CD4-positive, alpha-beta T cell (primary cell): ENCODE measurements around the gene EVC2. TPM values are rescaled to one million over a fixed set of nuclear protein-coding genes. Genes with fewer than 3 reads are reported as not detected.

Source experiments
- ATAC-seq: fragments of 200-7000 bp; cut with Tn5 transposase; one replicate; pipeline ENCODE4 v1.10.0; 2022; ENCODE audit warnings: mild to moderate bottlenecking; ENCODE audit not compliant: poor library complexity
- CTCF ChIA-PET: fragments of 350-600 bp; sonication (Branson Sonifier 250); formaldehyde crosslinking; loops from one replicate; lab custom pipeline; 2021; ENCODE audit warnings: antibody characterized with exemption, inconsistent platforms; lab: Charles Lee
- POLR2A ChIA-PET: fragments of 350-600 bp; sonication (Branson Sonifier 250); formaldehyde crosslinking; loops from one replicate; lab custom pipeline; 2021; ENCODE audit warnings: antibody characterized with exemption, inconsistent platforms; lab: Charles Lee
- DNase-seq, 14 experiments: peaks; one replicate each; pipeline ENCODE4 v3.0.0-alpha.2; 2013 to 2020; ENCODE audit warnings: mixed read lengths in 2 of 14
- H3K27ac ChIP-seq, 2 donors: one replicate each; pipeline versions ENCODE4 v1.5.1 to v1.7.0; 2013; ENCODE audit warnings: low read length in 2 of 2, low read depth in 1 of 2, mild to moderate bottlenecking in 1 of 2
- H3K27me3 ChIP-seq, 2 experiments: 1 replicate in 1 of 2; 2 replicates in 1 of 2; pipeline versions ENCODE4 v1.6.1 to v1.7.0; 2013; ENCODE audit warnings: low read length in 2 of 2, control low read depth in 1 of 2, mild to moderate bottlenecking in 1 of 2, moderate library complexity in 1 of 2; ENCODE audit not compliant: insufficient read depth in 2 of 2, control insufficient read depth in 1 of 2
- H3K36me3 ChIP-seq: one replicate; pipeline ENCODE4 v1.6.1; 2013; ENCODE audit warnings: low read length, control low read depth; ENCODE audit not compliant: insufficient read depth
- H3K4me1 ChIP-seq: one replicate; pipeline ENCODE4 v1.6.1; 2013; ENCODE audit warnings: low read length, control low read depth; ENCODE audit not compliant: insufficient read depth
- H3K4me3 ChIP-seq: one replicate; pipeline ENCODE4 v1.5.1; 2013; ENCODE audit warnings: mild to moderate bottlenecking, low read length, moderate library complexity
- H3K9me3 ChIP-seq, 2 experiments: 1 replicate in 1 of 2; 2 replicates in 1 of 2; pipeline versions ENCODE4 v1.6.1 to v1.7.0; 2013; ENCODE audit warnings: low read length in 2 of 2, mild to moderate bottlenecking in 2 of 2, control low read depth in 1 of 2, moderate library complexity in 1 of 2; ENCODE audit not compliant: control insufficient read depth in 1 of 2, insufficient read depth in 1 of 2
- H3K27ac Mint-ChIP-seq: one replicate; pipeline ENCODE4 v1.8.0; 2020; ENCODE audit warnings: mixed read lengths
- H3K27me3 Mint-ChIP-seq: one replicate; pipeline ENCODE4 v1.8.0; 2021; ENCODE audit warnings: mixed read lengths
- H3K36me3 Mint-ChIP-seq: one replicate; pipeline ENCODE4 v1.8.0; 2021; ENCODE audit warnings: low read depth, mixed read lengths
- H3K4me1 Mint-ChIP-seq: one replicate; pipeline ENCODE4 v1.8.0; 2021; ENCODE audit warnings: low read depth, mixed read lengths
- H3K4me3 Mint-ChIP-seq: one replicate; pipeline ENCODE4 v1.8.0; 2020; ENCODE audit warnings: mild to moderate bottlenecking, mixed read lengths
- H3K9me3 Mint-ChIP-seq: one replicate; pipeline ENCODE4 v1.8.0; 2020; ENCODE audit warnings: mixed read lengths
- intact Hi-C, 2 experiments: fragments of 100-400 bp; cut with DNase I in 1 of 2; cut with micrococcal nuclease in 1 of 2; formaldehyde crosslinking; loops; one replicate each; pipeline versions ENCODE4 v1.15.1 to v1.9.0; 2023 to 2025; cut with DNase I, micrococcal nuclease
- total RNA-seq, 174 experiments: library from RNA in 2 of 174; stranded (reverse) in 2 of 174; gene quantifications; one replicate each; pipeline ENCODE4 v1.2.3 and lab custom pipeline; 2021 to 2026
- TF ChIP-seq, protein P1 (sequence below): fragments of 200-600 bp; IDR thresholded peaks from one replicate; pipeline ENCODE4 v1.8.0; 2022; ENCODE audit warnings: antibody characterized with exemption, mild to moderate bottlenecking

Gene EVC2
- total RNA-seq, 2 experiments from 2014 or later: 1.1 to 1.3 TPM

DNA sequence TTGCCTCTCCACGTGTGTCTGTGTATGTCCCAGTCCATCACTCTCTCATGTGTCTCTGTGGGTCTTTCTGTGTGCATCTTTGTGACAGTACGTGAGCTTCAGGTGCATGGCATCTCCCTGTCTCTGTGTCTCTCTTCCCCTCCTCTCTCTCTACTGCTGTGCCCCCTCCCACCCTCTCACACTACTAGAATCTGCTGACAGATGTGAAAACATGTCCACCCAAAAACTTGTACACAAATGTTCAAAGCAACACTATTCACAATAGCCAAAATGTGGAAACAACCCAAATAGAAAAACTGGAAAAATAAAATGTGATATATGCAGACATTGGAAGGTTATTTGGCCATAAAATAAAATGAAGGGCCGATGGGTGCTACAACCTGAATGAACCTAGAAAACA is 12.6 kb upstream of the EVC2 start:
- no peak for DNase-seq
- peaks cover 3% of the 10 kb centered on the region for H3K9me3 Mint-ChIP-seq
- H3K4me1 Mint-ChIP-seq: no peaks in the 10 kb centered on the region
- H3K36me3 Mint-ChIP-seq: no peaks in the 10 kb centered on the region
- H3K27me3 Mint-ChIP-seq: peaks cover 8% of the 10 kb centered on the region
- Histone ChIP-seq H3K9me3 (peaks cover 0 to 11% of the 10 kb centered on the region in 2 experiments), H3K4me3 (no peak overlapping the region), H3K4me1 (no peaks in the 10 kb centered on the region), H3K36me3 (no peaks in the 10 kb centered on the region), H3K27ac (no peak overlapping the region), H3K27me3 (no peaks in the 10 kb centered on the region)
- TF ChIP-seq, protein P1, sequence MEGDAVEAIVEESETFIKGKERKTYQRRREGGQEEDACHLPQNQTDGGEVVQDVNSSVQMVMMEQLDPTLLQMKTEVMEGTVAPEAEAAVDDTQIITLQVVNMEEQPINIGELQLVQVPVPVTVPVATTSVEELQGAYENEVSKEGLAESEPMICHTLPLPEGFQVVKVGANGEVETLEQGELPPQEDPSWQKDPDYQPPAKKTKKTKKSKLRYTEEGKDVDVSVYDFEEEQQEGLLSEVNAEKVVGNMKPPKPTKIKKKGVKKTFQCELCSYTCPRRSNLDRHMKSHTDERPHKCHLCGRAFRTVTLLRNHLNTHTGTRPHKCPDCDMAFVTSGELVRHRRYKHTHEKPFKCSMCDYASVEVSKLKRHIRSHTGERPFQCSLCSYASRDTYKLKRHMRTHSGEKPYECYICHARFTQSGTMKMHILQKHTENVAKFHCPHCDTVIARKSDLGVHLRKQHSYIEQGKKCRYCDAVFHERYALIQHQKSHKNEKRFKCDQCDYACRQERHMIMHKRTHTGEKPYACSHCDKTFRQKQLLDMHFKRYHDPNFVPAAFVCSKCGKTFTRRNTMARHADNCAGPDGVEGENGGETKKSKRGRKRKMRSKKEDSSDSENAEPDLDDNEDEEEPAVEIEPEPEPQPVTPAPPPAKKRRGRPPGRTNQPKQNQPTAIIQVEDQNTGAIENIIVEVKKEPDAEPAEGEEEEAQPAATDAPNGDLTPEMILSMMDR: no peak
- POLR2A ChIA-PET: no interaction called here
- H3K27ac Mint-ChIP-seq: no peak overlapping the region
- CTCF ChIA-PET: no interaction called here
- H3K4me3 Mint-ChIP-seq: no peak overlapping the region
- no peak for ATAC-seq
- intact Hi-C loops: no loop called here

DNA sequence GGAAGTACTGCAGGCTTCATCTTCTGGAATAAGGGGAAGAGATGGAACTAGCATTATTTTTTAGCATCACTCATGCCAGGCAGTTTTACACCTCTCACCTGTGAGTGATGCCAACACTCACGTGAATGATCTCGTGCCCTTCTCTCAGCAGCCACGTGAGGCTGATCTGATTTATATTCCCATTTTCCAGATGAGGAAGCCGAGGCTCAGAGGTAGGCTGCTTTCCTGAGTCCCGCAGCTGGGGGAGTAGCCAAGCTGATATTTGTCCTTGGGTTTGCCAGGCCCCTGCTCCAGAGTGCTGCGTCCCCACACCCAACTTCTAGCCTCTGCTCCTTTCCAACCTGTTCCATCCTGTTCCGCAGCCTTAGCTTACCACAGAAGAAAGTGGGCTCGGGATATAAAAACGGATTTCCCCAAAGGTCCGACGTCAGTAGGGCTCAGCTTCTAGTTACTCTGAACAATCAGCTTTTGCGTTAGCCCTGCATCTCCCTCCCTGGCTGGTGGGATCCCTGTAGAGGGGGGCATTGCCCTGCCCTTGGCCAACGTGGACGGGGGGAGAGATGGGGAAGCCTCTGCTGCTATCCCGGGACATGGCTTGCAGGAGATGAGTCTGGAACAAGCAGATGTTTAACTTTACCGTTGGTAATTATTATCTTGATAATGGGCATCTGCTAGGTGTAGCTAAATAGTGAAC is 11.9 kb upstream of the EVC2 start:
- peaks cover 3% of the 10 kb centered on the region for H3K9me3 Mint-ChIP-seq
- ChIA-PET CTCF (no interaction called here), POLR2A (no interaction called here)
- DNase-seq (no peak), ATAC-seq (no peak)
- H3K9me3 ChIP-seq: peaks cover 2 to 14% of the 10 kb centered on the region in 2 experiments
- H3K27ac ChIP-seq: no peak overlapping the region
- no peaks in the 10 kb centered on the region for H3K36me3 ChIP-seq
- no peak overlapping the region for H3K4me3 Mint-ChIP-seq
- H3K4me3 ChIP-seq: no peak overlapping the region
- TF ChIP-seq, protein P1: no peak
- H3K27me3 Mint-ChIP-seq: peaks cover 8% of the 10 kb centered on the region
- no peaks in the 10 kb centered on the region for H3K4me1 Mint-ChIP-seq
- intact Hi-C loops: no loop called here
- H3K27ac Mint-ChIP-seq: no peak overlapping the region
- no peaks in the 10 kb centered on the region for H3K27me3 ChIP-seq
- no peaks in the 10 kb centered on the region for H3K36me3 Mint-ChIP-seq
- no peaks in the 10 kb centered on the region for H3K4me1 ChIP-seq

DNA sequence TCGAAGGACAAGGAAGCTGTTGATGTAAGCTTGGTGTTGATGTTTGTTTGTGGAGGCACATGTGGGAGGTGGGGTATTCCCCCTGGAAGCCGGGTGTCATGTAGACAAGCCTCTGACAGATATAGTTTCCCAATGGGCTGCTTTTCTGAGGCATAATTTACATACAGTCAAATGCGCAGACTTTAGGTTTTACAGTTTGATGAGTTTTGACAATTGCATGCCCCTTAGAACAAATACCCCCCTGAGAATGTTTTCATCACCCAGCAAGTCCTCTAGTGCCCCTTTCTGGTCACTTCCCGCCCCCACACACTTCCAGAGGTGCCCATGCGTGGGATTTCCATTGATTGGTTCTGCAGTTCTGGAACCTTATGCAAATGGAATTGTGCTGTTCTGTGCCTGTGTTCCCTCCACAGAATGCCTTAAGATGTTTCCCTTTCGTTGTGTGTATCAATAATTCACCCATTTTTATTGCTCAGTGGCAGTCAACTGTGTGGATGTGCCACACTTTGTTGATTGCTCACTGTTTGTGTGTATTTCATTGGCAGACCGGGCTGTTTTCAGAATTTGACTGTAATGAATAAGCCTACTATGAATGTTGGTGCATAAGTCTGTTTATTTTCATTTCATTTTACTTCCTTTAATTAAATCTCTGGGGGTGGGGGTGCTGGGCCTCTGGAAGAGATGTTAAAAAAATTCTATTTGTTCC is 11.1 kb upstream of the EVC2 start:
- no peak overlapping the region for H3K27ac Mint-ChIP-seq

More for the DNA sequence above, 11.1 kb upstream of the EVC2 start:
- H3K4me3 Mint-ChIP-seq: no peak overlapping the region
- Histone ChIP-seq H3K4me1 (no peaks in the 10 kb centered on the region), H3K4me3 (no peak overlapping the region), H3K36me3 (no peaks in the 10 kb centered on the region), H3K9me3 (peaks cover 7 to 14% of the 10 kb centered on the region in 2 experiments), H3K27ac (no peak overlapping the region), H3K27me3 (no peaks in the 10 kb centered on the region)
- no peaks in the 10 kb centered on the region for H3K36me3 Mint-ChIP-seq
- ChIA-PET POLR2A (no interaction called here), CTCF (no interaction called here)
- TF ChIP-seq, protein P1: no peak
- DNase-seq (no peak), ATAC-seq (no peak)
- H3K4me1 Mint-ChIP-seq: no peaks in the 10 kb centered on the region
- peaks cover 8% of the 10 kb centered on the region for H3K27me3 Mint-ChIP-seq
- intact Hi-C loops: no loop called here
- peaks cover 3% of the 10 kb centered on the region for H3K9me3 Mint-ChIP-seq
